NCI-H1930 (cell line): ENCODE data around the gene TTPAL.

Source experiments
- DNase-seq, 2 experiments: peaks; one replicate each; lab custom pipeline; 2025; lab: John Stamatoyannopoulos, UW

Gene TTPAL

DNA sequence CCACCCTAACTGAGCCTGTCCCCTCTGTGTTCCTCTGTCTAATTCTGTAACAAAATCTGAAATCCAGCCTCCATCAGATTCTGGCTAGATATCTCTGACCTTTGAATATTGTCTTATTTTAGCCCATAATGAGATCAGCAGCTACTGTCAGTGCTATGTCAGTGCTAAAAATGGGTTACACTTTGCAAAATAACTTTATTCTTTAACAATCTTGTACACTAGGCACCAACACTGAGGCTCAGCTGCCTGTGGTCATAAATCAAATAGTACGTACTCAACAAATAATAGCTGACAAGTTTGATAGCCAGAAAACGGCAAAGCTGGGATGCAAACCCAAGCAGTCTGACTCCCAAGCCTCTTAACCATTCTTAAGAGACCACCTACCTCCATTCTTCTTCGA is 22.1 kb downstream of the TTPAL start:
- DNase-seq = no peak

DNA sequence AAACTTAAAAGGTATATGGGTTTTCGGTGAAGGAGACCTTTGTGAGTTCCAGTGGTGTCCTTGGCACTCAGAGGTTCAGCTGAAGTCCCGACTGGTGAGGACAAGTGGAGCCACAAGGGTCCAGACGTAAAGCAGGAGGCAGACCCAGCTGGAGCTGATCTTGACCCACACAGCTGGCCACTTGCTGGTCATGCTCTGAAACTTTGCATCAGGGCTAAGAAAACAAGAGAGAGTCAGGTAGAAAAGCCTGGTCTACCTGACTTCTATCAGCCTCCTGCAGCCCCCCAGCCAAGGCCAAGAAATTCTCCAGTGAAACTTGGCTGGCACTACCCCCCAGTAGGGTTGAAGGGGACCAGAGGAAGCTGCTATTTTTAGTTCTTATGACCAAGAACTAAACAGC is 24.5 kb downstream of the TTPAL start:
- no peak for DNase-seq

DNA sequence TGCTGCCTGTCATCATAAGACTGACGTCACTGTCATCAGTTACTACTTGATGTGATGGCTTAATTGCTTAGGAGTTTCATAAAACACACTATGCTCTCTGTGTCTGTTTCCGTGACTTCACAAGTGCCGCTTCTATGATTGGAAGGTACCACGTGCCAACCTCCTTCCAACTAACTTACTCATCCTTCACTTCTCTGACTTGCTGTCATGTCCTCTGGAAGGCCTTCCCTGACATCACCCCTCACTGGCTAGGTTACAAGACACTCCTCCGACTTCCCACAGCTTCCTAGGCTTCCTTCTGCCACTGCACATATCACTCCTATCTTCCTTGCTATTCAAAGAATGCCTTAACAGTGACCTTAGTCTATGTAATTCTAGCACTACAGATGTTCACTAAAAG is 25.8 kb downstream of the TTPAL start:
- no peak for DNase-seq

DNA sequence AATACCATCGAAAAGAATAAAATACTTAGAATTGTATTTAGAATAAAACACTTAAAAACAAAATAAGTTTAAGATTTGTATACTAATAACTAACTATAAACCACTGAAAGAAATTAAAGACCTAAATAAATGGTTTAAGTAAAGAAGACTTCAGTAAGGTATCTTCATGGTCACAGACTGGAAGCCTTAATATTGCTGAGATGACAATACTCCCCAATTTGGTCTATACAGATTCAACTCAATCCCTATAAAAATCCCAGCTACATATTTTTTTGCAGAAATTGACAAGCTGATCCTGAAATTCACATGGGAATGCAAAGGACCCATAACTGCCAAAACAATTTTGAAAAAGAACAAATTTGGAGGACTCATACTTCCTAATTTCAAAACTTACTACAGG is 27.3 kb downstream of the TTPAL start:
- DNase-seq = no peak

DNA sequence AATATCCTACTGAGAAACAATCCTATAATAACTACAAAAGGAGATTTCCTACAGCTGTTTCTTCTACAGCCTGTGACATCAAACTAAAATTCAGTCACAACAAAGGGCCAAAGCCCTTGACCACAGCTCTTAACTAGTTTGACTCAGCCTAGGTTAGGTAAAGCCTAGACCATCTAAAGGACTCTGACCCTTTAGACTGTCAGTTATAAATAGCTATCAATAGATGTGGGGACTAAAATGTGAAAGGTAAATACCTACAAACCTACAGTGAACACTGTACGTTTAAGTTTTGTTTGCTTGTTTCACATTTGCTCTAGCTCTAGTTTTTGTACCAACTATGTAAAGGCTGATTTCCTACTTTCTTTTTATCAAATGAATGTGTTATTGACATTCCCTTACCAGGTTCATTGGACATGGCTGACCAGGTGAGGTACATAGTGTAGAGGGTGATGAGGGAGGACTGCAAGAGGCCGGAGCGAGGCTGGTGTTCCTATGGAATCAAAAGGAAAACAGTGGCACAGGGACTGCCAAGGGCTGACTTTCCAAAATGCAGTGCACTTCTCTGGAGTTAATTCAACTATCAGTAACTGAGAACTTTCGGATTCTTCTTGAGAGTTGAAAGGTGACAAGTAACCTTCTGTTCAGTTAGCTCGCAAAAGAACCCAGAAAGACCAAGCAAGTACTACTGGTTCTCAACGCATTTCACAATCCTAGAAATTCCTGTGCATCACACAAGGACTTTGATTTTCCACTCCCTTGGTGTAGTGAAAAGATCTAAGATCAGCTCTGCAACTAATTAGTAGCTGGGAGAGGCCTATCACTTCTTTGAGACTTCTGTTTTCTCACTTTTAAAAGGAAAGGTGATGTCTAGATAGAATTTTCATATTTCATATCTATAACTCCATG is 29.0 kb downstream of the TTPAL start:
- DNase-seq = no peak

DNA sequence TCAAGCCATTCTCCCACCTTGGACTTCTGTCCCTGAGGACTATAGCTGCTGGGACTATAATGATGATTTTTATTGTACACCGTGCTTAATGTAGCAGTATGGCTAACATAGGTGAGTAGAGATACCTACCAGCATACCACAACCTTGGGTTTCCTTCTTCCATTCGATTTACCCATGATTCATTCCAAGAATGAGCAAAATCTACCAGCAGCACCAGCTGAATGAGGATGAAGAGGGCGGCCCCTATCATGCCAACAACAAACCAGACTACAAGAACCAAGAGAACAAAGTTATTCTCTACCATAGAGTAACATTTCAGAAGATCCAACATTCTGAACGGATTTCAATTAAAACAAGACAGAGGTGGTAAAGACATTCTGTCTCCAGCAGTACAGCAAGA is 34.1 kb downstream of the TTPAL start:
- no peak for DNase-seq

DNA sequence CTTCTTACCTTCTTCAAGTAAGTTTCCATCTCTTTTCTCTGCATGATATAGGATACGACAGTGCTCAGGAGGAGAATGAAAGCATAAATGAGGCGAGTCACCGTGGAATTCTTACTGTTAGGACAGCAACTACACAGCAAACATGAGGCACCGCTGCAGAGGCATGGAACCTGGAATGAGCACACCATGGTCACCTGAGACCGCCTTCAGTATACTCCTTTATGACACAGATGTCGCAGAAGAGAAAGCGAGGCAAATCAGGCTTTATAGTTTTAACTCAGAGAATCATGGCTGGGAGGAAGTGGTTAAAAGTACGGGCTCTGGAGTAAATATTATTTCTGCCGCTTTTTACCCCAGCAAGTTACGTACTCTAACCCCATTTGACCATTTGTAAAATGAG is 38.2 kb downstream of the TTPAL start:
- DNase-seq = no peak

DNA sequence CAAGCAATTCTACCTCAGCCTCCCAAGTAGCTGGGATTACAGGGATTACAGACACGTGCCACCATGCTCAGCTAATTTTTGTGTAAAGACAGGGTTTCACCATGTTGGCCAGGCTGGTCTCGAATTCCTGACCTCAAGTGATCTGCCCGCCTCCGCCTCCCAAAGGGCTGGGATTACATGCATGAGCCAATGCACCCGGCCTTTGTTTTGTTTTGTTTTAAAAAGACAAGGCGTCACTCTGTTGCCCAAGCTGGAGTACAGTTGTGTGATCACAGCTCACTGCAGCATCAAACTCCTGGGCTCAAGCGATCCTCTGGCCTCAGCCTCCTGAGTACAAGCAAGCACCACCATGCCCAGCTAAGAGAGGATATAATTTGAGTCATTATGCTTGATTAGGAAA is 40.8 kb downstream of the TTPAL start:
- no peak for DNase-seq

DNA sequence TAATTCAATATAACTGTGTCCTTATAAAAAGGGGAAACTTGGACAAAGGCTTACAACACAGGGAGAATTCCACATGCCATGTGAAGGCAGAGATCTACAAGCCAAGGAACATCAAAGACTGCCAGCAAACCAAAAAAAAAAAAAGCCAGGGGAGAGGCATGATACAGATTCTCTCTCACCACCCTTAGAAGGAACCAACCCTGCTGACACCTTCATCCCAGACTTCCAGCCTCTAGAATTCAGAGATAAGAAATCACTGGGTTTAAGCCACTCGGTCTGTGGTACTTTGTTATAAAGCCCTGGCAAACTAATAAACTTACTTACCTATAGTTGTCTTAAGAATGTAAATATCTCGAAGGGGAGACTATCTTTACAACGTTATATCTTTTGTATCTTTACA is 41.8 kb downstream of the TTPAL start:
- DNase-seq = no peak

DNA sequence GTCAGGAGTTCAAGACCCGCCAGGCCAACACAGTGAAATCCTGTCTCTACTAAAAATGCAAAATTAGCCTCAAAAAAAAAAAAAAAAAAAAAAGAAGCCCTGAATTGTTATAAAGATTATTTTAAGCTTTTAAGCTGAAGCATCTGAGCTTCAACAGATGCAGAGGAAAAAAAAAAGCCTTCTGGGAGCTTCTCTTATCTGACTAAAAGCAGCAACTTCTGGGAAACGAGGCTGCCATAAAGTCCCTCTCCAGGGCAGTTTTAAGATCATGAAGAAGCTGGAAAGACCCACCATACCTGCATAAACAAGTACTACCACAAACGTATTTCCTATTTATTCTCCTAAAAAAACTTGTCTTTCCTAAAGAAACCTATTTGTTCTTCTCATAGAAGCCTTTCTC is 42.6 kb downstream of the TTPAL start:
- no peak for DNase-seq

DNA sequence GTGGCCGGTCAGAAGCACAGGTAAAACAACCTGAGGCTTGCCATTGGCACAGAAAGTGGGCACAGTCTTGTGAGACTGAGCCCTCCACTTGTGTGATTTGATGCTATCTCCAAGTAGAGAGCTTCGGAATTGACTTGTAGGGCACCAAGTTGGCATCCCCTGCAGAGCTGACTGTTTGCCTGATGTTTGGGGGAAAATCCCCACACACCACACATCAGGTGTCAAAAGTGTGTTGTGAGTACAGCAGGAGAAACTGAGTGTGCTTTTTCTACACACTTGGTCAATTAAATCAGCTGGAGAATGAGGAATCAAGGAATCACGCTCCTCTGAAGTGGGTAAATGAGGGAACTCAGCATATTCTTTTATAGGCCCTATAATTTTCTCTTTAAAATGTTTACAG is 45.2 kb downstream of the TTPAL start:
- no peak for DNase-seq

DNA sequence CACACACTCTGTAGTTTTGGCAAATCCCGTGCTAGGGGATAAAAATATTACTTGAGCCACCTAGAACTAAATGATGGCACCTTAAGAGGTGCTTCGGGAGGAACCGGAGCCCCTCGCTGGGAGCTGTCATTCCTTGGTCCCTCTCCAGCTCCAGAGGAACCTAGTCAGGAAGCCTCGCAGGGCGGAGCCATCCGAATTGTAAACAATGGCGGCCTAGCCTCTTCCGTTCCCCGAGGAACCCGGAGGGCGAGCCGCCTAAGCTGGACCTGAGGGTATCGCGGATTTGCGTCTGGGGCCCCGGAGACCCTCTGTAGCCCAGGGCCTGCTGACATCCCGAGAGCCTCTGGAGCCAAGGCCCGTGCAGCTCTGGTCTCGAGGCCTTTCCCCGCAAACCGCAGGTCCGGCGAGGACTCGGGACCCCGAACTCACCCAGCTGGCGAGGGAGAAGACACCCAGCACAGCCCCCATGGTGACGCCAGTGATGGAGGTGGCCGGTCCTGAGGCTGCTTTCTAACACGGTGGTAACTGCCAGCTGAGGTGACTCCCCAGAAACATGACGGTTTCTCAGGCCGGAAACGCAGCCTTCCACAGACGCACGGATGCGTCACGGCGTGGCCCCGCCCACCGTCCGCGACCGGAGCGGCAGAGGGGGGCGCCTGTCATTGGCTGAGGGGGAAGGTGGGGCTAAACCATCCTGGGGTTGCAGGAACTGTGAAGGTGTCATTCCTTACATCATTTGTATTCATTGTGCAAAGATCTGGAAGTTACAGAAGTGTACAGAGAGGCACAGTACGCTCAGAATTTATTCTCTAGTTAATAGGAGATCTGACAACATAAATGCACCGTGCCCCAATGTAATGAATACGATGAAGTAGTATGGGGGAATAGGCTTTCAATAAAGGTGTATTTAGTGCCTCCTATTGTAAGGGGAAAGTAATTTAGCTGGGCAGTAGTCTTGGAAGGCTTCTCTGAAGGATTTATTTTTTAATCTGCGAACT is 46.1 kb downstream of the TTPAL start, which contains the start of gene SERINC3:
TSS of gene SERINC3 (minus strand) at position 587 of the 998 bp plus-strand sequence. CDS start at position 468, 119 bp downstream.
- peak; percentile 85 to 91 for DNase-seq

DNA sequence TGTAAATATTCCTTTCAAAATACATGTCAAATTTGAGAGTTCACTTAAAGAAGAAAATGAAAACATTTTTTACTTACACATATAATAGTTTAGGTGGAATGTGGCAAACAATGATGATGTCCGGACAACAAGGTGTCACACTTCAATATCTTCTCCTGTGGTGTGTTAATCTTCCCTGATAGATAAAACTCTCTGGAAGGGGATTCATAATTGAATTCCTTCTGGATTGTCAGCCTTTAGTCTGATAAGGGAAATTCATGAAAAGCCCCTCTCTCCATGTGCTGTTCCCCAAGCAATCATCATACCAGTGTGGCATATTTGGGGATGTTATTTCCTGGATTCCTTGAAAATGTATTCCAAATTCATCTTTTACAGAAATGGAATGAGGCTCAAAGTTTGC is 47.2 kb downstream of the TTPAL start:
- DNase-seq = no peak

DNA sequence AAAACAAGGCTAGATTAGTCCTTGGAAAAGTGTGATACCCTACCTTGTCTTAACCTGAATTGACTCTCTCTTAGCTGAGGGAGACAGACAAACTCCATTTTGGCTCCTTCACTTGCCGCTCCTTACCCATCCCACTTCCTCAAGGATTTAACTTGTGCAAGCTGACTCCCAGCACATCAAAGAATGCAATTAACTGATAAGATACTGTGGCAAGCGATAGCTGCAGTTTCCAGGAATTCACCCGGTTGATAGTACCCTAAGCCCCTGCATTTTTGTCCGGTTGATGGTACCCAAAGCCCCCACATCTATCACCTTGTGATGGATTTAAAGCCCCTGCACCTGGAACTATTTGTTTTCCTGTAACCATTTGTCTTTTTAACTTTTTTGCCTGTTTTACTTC is 48.1 kb downstream of the TTPAL start:
- no peak for DNase-seq

DNA sequence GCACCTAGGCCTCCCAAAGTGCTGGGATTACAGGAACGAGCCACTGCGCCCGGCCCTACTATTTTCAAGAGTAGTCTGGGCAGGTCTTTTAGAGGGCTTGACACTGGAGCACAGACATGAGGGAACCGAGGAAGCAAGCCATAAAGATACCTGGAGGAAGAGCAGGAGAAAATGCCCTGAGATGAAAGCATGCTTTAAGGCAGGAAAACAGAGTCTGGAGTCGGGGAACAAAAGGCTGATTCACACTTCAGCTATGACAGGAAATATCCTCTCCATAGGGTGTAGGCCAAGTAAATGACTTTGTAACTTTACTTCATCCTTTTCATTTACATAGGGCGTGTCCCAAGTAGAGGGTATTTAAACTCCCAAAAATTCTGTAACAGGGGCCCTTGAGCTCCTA is 50.5 kb downstream of the TTPAL start:
- DNase-seq = no peak

DNA sequence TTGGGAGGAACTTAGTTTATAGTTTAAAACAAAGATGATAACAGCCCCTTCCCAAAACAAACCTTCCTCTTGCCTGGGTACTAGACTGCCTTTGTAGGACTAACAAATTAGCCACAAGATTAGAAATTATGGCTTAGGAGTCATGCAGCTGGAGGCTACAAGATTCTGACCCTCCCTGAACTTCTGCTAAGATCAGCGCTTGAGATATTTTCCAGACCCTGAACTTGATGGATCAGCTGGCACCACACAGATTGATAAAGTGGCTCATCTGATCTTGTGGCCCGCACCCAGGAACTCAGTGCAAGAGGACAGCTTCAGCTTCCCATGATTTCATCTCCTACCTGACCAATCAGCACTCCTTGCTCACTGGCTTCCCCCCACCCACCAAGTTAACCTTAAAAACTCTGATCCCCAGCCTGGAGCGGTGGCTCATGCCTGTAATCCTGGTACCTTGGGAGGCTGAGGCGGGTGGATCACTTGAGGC is 52.1 kb downstream of the TTPAL start:
- no peak for DNase-seq

DNA sequence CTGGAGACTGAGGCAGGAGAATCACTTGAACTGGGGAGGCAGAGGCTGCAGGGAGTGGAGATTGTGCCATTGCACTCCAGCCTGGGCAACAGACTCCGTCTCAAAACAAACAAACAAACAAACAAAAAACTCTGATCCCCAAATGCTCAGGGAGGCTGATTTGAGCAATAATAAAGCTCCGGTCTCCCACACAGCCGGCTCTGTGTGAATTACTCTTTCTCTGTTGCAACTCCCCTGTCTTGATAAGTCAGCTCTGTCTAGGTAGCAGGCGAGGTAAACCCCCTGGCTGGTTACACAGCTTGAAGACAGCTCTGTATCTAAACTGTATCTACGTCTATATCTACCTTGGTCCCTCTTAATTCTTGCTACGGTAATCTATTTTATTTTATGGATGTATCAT is 52.6 kb downstream of the TTPAL start:
- no peak for DNase-seq

DNA sequence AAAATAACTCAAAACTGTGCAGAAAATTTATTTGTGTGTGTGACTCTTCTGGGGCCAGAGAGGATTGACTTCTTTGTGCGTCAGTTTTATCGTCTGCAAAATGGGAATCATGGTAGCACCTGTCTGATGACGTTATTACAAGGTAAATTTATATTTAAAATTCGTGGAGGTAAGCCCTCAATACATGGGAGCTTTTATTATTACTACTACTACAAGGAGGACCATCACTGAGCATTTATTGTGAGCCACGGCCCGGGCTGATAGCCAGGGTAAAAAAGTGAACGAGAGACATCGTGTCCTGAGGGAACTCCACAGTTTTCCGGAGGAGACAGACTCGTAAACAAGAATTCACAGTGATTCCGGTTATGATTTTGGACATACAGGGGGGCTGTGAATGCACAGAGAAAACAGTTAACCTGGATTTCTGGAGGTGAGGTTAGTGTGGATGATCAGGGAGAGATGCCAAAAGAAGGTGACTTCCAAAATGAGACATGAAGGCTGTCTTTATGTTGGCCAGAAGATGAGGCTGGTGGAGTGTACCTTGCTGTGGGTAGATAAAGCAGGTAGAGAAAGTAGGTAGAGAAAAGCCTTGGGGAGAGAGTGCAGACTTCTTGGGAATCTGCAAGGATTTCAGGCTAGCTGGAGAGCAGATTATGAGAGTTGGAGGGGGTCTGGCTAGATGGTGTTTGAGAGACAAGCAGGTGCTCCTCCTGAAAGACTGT is 56.7 kb downstream of the TTPAL start:
- DNase-seq = no peak

DNA sequence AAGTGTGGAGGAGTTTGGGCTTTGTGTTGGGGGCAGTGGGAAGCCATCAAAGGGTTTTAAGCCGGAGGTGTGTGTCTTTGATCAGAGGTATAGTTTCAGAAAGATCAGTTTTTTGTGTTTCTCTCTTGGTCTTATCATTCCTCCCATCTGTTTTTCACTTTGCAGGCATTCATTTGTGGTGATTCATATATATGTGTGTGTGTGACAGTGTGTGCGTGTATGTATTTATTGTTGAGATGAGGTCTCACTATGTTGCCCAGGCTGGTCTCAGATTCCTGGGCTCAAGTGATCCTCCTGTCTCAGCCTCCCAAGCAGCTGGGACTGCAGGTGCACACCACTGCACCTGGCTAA is 57.3 kb downstream of the TTPAL start:
- DNase-seq = no peak

DNA sequence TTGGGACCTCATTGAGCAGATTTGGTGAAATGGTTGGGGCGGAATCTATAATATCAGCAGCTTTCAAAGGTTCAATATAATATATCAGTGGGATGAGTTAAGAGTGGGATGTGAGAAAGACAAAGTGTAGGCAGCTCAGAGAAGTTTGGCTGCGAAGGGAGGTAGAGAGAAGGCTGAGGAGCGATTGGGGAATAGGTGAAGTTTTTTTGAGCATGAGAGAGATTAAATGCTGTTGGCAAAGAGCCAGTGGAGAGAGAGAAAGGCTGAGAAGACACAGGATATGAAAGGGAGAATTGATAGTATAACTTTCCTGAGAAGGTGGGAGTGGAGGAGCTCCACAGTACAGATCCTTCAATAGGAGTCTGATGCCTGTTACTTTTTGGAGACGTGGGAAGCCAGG is 58.3 kb downstream of the TTPAL start:
- no peak for DNase-seq

DNA sequence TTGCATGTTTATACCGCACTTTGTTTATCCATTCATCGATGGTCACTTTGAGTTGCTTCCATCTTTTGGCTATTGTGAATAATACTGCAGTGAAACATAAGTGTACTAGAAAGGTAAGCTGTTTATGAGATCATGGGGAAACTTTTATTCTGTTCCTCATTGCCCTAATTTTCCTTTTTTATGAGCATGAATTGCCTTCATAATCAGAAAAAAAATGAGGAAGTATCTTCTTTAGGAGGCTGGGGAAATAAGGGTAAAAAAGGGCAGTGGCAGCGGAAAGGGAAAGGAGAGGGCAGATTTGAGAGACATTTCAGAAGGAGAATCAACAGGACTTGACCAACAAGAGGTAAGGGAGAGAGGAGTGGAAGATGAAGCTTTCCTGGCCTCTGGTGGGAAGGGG is 60.5 kb downstream of the TTPAL start:
- no peak for DNase-seq

DNA sequence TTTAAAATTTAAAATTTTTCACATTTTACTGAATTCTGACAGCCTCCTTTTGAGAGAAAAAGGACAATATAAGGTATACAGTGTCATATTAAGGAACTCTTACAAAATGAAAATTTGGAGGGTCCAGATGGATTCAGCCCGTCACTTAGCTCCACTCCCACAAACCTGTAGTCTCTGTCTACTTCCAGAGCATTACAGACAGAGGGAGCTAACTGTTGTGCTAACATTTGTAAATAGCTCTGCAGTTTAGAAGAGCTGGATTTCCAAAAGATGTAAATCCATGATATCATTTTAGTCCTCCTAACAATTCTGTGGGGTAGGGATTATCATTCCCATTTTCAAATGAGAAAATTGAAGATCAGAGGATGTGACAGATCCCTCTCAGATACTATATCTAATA is 62.3 kb downstream of the TTPAL start:
- DNase-seq = no peak
